ENCODE data around the gene ALOX12.

DNA sequence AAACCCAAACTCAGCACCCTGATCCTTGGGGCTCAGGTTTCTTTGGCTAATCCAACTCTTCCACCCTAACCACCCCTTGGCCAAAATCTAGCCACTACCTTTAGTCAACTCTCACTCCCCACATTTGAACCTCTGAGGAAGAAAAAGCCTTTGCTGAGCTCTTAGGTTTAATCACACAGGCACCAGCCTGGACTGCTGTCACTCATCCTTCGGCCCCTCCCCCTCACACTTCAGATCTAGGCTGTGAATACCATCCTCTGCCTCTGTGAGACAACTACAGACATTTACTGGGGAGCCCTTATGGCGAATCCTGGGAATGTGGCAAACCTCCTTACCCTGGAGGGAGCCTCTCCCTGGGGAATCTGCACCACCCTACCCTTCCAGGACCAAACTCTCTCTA is 11.3 kb downstream of the ALOX12 start:
- TF ChIP-seq, protein P1, sequence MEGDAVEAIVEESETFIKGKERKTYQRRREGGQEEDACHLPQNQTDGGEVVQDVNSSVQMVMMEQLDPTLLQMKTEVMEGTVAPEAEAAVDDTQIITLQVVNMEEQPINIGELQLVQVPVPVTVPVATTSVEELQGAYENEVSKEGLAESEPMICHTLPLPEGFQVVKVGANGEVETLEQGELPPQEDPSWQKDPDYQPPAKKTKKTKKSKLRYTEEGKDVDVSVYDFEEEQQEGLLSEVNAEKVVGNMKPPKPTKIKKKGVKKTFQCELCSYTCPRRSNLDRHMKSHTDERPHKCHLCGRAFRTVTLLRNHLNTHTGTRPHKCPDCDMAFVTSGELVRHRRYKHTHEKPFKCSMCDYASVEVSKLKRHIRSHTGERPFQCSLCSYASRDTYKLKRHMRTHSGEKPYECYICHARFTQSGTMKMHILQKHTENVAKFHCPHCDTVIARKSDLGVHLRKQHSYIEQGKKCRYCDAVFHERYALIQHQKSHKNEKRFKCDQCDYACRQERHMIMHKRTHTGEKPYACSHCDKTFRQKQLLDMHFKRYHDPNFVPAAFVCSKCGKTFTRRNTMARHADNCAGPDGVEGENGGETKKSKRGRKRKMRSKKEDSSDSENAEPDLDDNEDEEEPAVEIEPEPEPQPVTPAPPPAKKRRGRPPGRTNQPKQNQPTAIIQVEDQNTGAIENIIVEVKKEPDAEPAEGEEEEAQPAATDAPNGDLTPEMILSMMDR (IDR thresholded peaks at IDR 0.05): no peak
- TF ChIP-seq ZFX (IDR thresholded peaks at IDR 0.05; ENCODE audit: borderline replicate concordance): no peak
